Measurements from ENCODE around the gene PRPS1L1. TPM values are rescaled to one million over a fixed set of nuclear protein-coding genes. Genes with fewer than 3 reads are reported as not detected.
A peak's percentile ranks its signal among the peaks of the same experiment; 100 is the strongest.

The PRPS1L1 gene
- total RNA-seq, 1 experiment from 2014 or later = not detected

DNA sequence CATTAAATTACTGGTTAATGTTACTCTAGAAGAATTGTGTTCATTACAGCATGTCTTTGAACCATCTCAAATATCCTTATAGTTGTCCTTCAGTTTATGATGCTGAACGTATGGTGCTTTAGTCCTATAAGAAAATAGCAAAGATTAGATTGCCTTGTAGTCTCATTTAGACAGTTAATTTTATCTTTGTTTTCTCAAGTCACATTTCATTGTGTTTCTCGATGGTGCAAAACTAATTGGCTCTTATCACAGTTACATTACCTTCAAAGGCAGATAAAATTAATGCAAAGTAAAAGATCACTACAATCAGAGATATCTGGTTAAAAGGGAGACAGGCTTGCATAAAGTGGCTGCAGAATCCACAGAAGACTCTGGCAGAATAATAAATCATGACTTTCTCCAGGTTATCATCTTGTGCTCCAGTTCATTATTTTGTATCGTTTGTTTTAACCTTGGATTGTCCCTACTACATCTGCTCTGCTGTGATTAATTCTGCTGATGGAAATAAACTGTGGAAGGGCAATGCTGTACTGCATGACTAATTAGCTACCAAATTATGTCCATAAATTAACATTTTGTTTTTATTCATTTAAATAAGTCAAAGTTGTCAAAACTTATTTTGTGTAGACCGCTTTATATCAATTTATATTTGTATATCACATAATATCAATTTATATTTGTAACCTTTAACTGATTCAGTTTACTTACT is 24.2 kb downstream of the PRPS1L1 start (continued):
- TF ChIP-seq, protein P1, sequence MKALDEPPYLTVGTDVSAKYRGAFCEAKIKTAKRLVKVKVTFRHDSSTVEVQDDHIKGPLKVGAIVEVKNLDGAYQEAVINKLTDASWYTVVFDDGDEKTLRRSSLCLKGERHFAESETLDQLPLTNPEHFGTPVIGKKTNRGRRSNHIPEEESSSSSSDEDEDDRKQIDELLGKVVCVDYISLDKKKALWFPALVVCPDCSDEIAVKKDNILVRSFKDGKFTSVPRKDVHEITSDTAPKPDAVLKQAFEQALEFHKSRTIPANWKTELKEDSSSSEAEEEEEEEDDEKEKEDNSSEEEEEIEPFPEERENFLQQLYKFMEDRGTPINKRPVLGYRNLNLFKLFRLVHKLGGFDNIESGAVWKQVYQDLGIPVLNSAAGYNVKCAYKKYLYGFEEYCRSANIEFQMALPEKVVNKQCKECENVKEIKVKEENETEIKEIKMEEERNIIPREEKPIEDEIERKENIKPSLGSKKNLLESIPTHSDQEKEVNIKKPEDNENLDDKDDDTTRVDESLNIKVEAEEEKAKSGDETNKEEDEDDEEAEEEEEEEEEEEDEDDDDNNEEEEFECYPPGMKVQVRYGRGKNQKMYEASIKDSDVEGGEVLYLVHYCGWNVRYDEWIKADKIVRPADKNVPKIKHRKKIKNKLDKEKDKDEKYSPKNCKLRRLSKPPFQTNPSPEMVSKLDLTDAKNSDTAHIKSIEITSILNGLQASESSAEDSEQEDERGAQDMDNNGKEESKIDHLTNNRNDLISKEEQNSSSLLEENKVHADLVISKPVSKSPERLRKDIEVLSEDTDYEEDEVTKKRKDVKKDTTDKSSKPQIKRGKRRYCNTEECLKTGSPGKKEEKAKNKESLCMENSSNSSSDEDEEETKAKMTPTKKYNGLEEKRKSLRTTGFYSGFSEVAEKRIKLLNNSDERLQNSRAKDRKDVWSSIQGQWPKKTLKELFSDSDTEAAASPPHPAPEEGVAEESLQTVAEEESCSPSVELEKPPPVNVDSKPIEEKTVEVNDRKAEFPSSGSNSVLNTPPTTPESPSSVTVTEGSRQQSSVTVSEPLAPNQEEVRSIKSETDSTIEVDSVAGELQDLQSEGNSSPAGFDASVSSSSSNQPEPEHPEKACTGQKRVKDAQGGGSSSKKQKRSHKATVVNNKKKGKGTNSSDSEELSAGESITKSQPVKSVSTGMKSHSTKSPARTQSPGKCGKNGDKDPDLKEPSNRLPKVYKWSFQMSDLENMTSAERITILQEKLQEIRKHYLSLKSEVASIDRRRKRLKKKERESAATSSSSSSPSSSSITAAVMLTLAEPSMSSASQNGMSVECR (CRISPR knock-in tag; IDR thresholded peaks at IDR 0.05; ENCODE audit: borderline replicate concordance) = no peak
- TF ChIP-seq GTF2I (CRISPR knock-in tag; conservative IDR thresholded peaks at IDR 0.05) (no peak), FOXP4 (CRISPR knock-in tag; IDR thresholded peaks at IDR 0.05) (no peak), IRF1 (CRISPR knock-in tag; IDR thresholded peaks at IDR 0.05) (no peak), ZNF219 (CRISPR knock-in tag; IDR thresholded peaks at IDR 0.05; ENCODE audit: borderline replicate concordance) (no peak)
- TF ChIP-seq, protein P2, sequence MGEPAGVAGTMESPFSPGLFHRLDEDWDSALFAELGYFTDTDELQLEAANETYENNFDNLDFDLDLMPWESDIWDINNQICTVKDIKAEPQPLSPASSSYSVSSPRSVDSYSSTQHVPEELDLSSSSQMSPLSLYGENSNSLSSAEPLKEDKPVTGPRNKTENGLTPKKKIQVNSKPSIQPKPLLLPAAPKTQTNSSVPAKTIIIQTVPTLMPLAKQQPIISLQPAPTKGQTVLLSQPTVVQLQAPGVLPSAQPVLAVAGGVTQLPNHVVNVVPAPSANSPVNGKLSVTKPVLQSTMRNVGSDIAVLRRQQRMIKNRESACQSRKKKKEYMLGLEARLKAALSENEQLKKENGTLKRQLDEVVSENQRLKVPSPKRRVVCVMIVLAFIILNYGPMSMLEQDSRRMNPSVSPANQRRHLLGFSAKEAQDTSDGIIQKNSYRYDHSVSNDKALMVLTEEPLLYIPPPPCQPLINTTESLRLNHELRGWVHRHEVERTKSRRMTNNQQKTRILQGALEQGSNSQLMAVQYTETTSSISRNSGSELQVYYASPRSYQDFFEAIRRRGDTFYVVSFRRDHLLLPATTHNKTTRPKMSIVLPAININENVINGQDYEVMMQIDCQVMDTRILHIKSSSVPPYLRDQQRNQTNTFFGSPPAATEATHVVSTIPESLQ (CRISPR knock-in tag; IDR thresholded peaks at IDR 0.05) = no peak
- TF ChIP-seq, protein P3, sequence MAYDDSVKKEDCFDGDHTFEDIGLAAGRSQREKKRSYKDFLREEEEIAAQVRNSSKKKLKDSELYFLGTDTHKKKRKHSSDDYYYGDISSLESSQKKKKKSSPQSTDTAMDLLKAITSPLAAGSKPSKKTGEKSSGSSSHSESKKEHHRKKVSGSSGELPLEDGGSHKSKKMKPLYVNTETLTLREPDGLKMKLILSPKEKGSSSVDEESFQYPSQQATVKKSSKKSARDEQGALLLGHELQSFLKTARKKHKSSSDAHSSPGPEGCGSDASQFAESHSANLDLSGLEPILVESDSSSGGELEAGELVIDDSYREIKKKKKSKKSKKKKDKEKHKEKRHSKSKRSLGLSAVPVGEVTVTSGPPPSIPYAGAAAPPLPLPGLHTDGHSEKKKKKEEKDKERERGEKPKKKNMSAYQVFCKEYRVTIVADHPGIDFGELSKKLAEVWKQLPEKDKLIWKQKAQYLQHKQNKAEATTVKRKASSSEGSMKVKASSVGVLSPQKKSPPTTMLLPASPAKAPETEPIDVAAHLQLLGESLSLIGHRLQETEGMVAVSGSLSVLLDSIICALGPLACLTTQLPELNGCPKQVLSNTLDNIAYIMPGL (CRISPR knock-in tag; IDR thresholded peaks at IDR 0.05) = no peak

DNA sequence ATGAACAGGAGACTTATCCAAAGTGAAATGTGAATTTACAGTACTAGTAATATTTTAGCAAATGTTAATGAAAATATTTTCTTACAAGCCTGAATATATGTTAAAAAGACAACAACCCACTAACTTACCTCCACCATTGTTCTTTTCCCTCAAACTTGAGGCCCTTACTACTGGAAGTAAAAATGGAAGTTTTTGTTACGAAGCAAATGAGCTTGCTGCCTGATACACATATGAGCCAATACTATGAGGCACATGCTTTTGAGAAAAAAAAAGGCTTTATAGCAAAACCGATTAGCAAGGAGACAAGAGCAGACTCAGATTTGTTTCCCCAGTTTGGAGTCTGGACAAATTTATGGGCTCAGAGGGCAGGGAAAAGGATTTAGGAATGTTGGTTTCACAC is 29.0 kb downstream of the PRPS1L1 start:
- Mint-ChIP-seq H3K36me3 (peaks cover 9% of the 10 kb centered on the region; the same call in 1 of the 2 replicates), H3K27ac (no peak overlapping the region), H3K4me1 (peaks cover 7% of the 10 kb centered on the region; the same call in 1 of the 2 replicates), H3K9me3 (peaks cover 13% of the 10 kb centered on the region), H3K4me3 (no peak overlapping the region), H3K27me3 (ENCODE audit: low read depth) (no peaks in the 10 kb centered on the region)
- TF ChIP-seq OVOL2 (CRISPR knock-in tag; IDR thresholded peaks at IDR 0.05; ENCODE audit: borderline replicate concordance) (no peak), GTF2I (CRISPR knock-in tag; conservative IDR thresholded peaks at IDR 0.05) (0 out of 2 replicates have a peak, but pooled peaks have one; percentile 30), TEAD1 (CRISPR knock-in tag; IDR thresholded peaks at IDR 0.05) (no peak), ZNF423 (CRISPR knock-in tag; IDR thresholded peaks at IDR 0.05) (no peak)
- no peak for ATAC-seq
- ChIA-PET POLR2A (no interaction called here), CTCF (no interaction called here)
- no peak for DNase-seq (ENCODE audit: low spot score)
